NCI-H146 (cell line): ENCODE results near the gene SLC30A2.
"Not testable (repeated sequence)": the region's sequence is repeated elsewhere in the genome, so short reads cannot be mapped to it uniquely, and the experiment has no call there.

Experiments
- DNase-seq: peaks from one replicate; lab custom pipeline; 2025; lab: John Stamatoyannopoulos, UW

The SLC30A2 gene

GRCh38 chr1:26045722-26046245 is at the start of gene SLC30A2:
SLC30A2 (minus strand) TSS chr1:26046118; CDS start chr1:26045896, 222 bp downstream.
- DNase-seq: no peak

- DNase-seq: peak; percentile 50
Observed at GRCh38 chr1:26094677-26095383, 48.9 kb upstream of the SLC30A2 start.

GRCh38 chr1:26094076-26094669 is 48.3 kb upstream of the SLC30A2 start:
- DNase-seq: peak; percentile 1

- DNase-seq: not testable (repeated sequence)
Observed at GRCh38 chr1:26093569-26093968, 47.7 kb upstream of the SLC30A2 start.

- no peak for DNase-seq
Observed at GRCh38 chr1:26092422-26092821, 46.5 kb upstream of the SLC30A2 start.

- no peak for DNase-seq
Observed at GRCh38 chr1:26090893-26091292, 45.0 kb upstream of the SLC30A2 start.

GRCh38 chr1:26089125-26089524 is 43.2 kb upstream of the SLC30A2 start:
- DNase-seq: no peak

- no peak for DNase-seq
Observed at GRCh38 chr1:26084844-26085243, 38.9 kb upstream of the SLC30A2 start.

GRCh38 chr1:26084091-26084561 is 38.2 kb upstream of the SLC30A2 start:
- DNase-seq: no peak

GRCh38 chr1:26083208-26083607 is 37.3 kb upstream of the SLC30A2 start:
- DNase-seq: no peak

- DNase-seq: no peak
Observed at GRCh38 chr1:26082020-26082350, 36.1 kb upstream of the SLC30A2 start.

GRCh38 chr1:26081267-26082019 is 35.5 kb upstream of the SLC30A2 start:
- no peak for DNase-seq

- peak; percentile 4 for DNase-seq
Observed at GRCh38 chr1:26079960-26080814, 34.3 kb upstream of the SLC30A2 start.

GRCh38 chr1:26079178-26079563 is 33.3 kb upstream of the SLC30A2 start:
- no peak for DNase-seq

- DNase-seq: no peak
Observed at GRCh38 chr1:26078286-26079177, 32.6 kb upstream of the SLC30A2 start.

- DNase-seq: no peak
Observed at GRCh38 chr1:26077524-26077923, 31.6 kb upstream of the SLC30A2 start.

- no peak for DNase-seq
Observed at GRCh38 chr1:26075421-26076144, 29.7 kb upstream of the SLC30A2 start.

GRCh38 chr1:26072305-26072704 is 26.4 kb upstream of the SLC30A2 start:
- peak; percentile 8 for DNase-seq

GRCh38 chr1:26070963-26071342 is 25.0 kb upstream of the SLC30A2 start:
- no peak for DNase-seq

- DNase-seq: no peak
Observed at GRCh38 chr1:26070296-26070962, 24.5 kb upstream of the SLC30A2 start.
